GM23338 (cell line): Measurements from ENCODE around the gene NLGN3. TPM values are rescaled to one million over a fixed set of nuclear protein-coding genes. Genes with fewer than 3 reads are reported as not detected.

Experiments used
- polyA plus RNA-seq: library from polyadenylated mRNA; unstranded; fragments of >200 nt; fragmentation: Nextera tagmentation; extraction: Ambion mirVana; gene quantifications from 2 replicates; pipeline ENCODE4 v1.2.1, GENCODE V29; 2016
- small RNA-seq: library from RNA; depleted of rRNA; stranded (forward); fragments of <200 nt; gene quantifications from one replicate; pipeline ENCODE3, GENCODE V24; 2014; ENCODE audit warnings: low replicate concordance
- total RNA-seq: library from RNA; depleted of rRNA; stranded (reverse); fragments of >200 nt; shearing (Covaris generic); gene quantifications from 2 replicates; pipeline ENCODE4 v1.2.3, GENCODE V29; 2014; rRNA removed

The NLGN3 gene
- total and polyA plus RNA-seq, 2 experiments from 2014 or later: 4.5 to 17.2 TPM

Small RNA genes within 50 kb of the gene (small RNA-seq; reads per million reads assigned to genes)
- gene CXorf65: not detected

Other genes starting within 250 kb of the NLGN3 start
- 0.85 and 1.0 TPM in 2 replicates for gene TEX11, start 236.1 kb upstream of the NLGN3 start, total RNA-seq
- 0.28 and 0.60 TPM in 2 replicates for gene TEX11, start 236.1 kb upstream of the NLGN3 start, polyA plus RNA-seq
- 301 and 325 TPM in 2 replicates for gene SLC7A3, start 213.7 kb upstream of the NLGN3 start, total RNA-seq
- 153 and 157 TPM in 2 replicates for gene SLC7A3, start 213.7 kb upstream of the NLGN3 start, polyA plus RNA-seq
- gene SNX12, start 76.5 kb upstream of the NLGN3 start, total RNA-seq: 70.8 and 75.3 TPM in 2 replicates
- gene SNX12, start 76.5 kb upstream of the NLGN3 start, polyA plus RNA-seq: 27.9 and 28.5 TPM in 2 replicates
- gene FOXO4, start 49.0 kb upstream of the NLGN3 start, total RNA-seq: 26.6 and 31.4 TPM in 2 replicates
- gene FOXO4, start 49.0 kb upstream of the NLGN3 start, polyA plus RNA-seq: 7.0 and 8.0 TPM in 2 replicates
- not detected in 2 replicates for gene CXorf65, start 38.1 kb upstream of the NLGN3 start, total RNA-seq
- gene CXorf65, start 38.1 kb upstream of the NLGN3 start, polyA plus RNA-seq: 0.79 and 1.1 TPM in 2 replicates
- gene IL2RG, start 33.3 kb upstream of the NLGN3 start, total RNA-seq: not detected in 2 replicates
- 0.26 and 0.31 TPM in 2 replicates for gene IL2RG, start 33.3 kb upstream of the NLGN3 start, polyA plus RNA-seq
- 35.2 and 40.6 TPM in 2 replicates for gene MED12, start 26.2 kb upstream of the NLGN3 start, total RNA-seq
- gene MED12, start 26.2 kb upstream of the NLGN3 start, polyA plus RNA-seq: 6.9 and 7.1 TPM in 2 replicates
- 0.14 TPM in 1 of 2 replicates, not detected in the other for gene GJB1, start 78.4 kb downstream of the NLGN3 start, total RNA-seq
- not detected in 2 replicates for gene GJB1, start 78.4 kb downstream of the NLGN3 start, polyA plus RNA-seq
- gene ZMYM3, start 109.3 kb downstream of the NLGN3 start, total RNA-seq: 67.6 and 71.1 TPM in 2 replicates
- gene ZMYM3, start 109.3 kb downstream of the NLGN3 start, polyA plus RNA-seq: 31.0 and 37.8 TPM in 2 replicates
- 643 and 656 TPM in 2 replicates for gene NONO, start 138.8 kb downstream of the NLGN3 start, total RNA-seq
- gene NONO, start 138.8 kb downstream of the NLGN3 start, polyA plus RNA-seq: 329 and 342 TPM in 2 replicates
- 3.2 and 10.9 TPM in 2 replicates for gene ITGB1BP2, start 156.9 kb downstream of the NLGN3 start, total RNA-seq
- gene ITGB1BP2, start 156.9 kb downstream of the NLGN3 start, polyA plus RNA-seq: 0.89 and 2.0 TPM in 2 replicates
- gene TAF1, start 221.5 kb downstream of the NLGN3 start, total RNA-seq: 25.6 and 26.9 TPM in 2 replicates
- 5.3 and 6.7 TPM in 2 replicates for gene TAF1, start 221.5 kb downstream of the NLGN3 start, polyA plus RNA-seq